PC-3 (cell line): ENCODE data around the gene FAM120B. TPM values are rescaled to one million over a fixed set of nuclear protein-coding genes. Genes with fewer than 3 reads are reported as not detected.

Experiments used
- ATAC-seq: fragments of 200-7000 bp; cut with Tn5 transposase; 2 replicates; pipeline ENCODE4 v1.9.1; 2020; ENCODE audit warnings: mild to moderate bottlenecking, moderate library complexity
- BruUV-seq: library from RNA; stranded (reverse); fragments of 400-500 nt; replicated peaks from 2 replicates; lab custom pipeline; 2021; lab: Mats Ljungman, UMichigan
- CTCF ChIA-PET: fragments of 300-600 bp; sonication (Branson Sonifier 250); formaldehyde crosslinking; loops from one replicate; lab custom pipeline; 2022; ENCODE audit warnings: antibody characterized with exemption; lab: Charles Lee
- POLR2A ChIA-PET: fragments of 300-600 bp; sonication (Branson Sonifier 250); formaldehyde crosslinking; loops from one replicate; lab custom pipeline; 2022; ENCODE audit warnings: antibody characterized with exemption; ENCODE audit not compliant: unreplicated experiment; lab: Charles Lee
- DNase-seq: peaks from one replicate; pipeline ENCODE4 v3.0.0-alpha.2; 2015
- H2AFZ ChIP-seq: fragments of 300-600 bp; sonication (generic); 2 replicates; pipeline ENCODE4 v1.6.0; 2016; ENCODE audit warnings: antibody characterized with exemption, low read length
- H3F3A ChIP-seq: fragments of 300-600 bp; sonication (generic); one replicate; pipeline ENCODE4 v1.6.0; 2017; ENCODE audit warnings: antibody characterized with exemption, low read length, control low read depth, mild to moderate bottlenecking; ENCODE audit not compliant: unreplicated experiment
- H3K27ac ChIP-seq: fragments of 300-600 bp; sonication (generic); 2 replicates; pipeline ENCODE4 v1.5.1; 2016; ENCODE audit warnings: mild to moderate bottlenecking, low read length
- H3K27me3 ChIP-seq: fragments of 300-600 bp; sonication (generic); 2 replicates; pipeline ENCODE4 v1.6.1; 2016; ENCODE audit warnings: low read length, mixed read lengths
- H3K36me3 ChIP-seq: fragments of 300-600 bp; sonication (generic); 2 replicates; pipeline ENCODE4 v1.6.1; 2016; ENCODE audit warnings: low read depth, mixed run types, low read length, mixed read lengths
- H3K4me1 ChIP-seq: fragments of 300-600 bp; sonication (generic); 2 replicates; pipeline ENCODE4 v1.5.1; 2016; ENCODE audit warnings: low read length; ENCODE audit not compliant: insufficient read depth
- H3K4me2 ChIP-seq: fragments of 300-600 bp; sonication (generic); 2 replicates; pipeline ENCODE4 v1.6.0; 2016; ENCODE audit warnings: low read length
- H3K4me3 ChIP-seq: fragments of 300-600 bp; sonication (generic); 2 replicates; pipeline ENCODE4 v1.5.1; 2016; ENCODE audit warnings: mild to moderate bottlenecking, low read length, mixed read lengths
- H3K79me2 ChIP-seq: fragments of 300-600 bp; sonication (generic); 2 replicates; pipeline ENCODE4 v1.6.1; 2017; ENCODE audit warnings: low read length, mixed read lengths
- H3K9ac ChIP-seq: fragments of 300-600 bp; sonication (generic); 2 replicates; pipeline ENCODE4 v1.6.0; 2016; ENCODE audit warnings: mild to moderate bottlenecking, low read length
- H3K9me2 ChIP-seq: fragments of 300-600 bp; sonication (generic); replicated peaks from 2 replicates; pipeline ENCODE4 v1.6.1; 2016; ENCODE audit warnings: mixed run types, low read length, mixed read lengths
- H3K9me3 ChIP-seq: fragments of 300-600 bp; sonication (generic); 2 replicates; pipeline ENCODE4 v1.6.1; 2016; ENCODE audit warnings: low read length, mixed read lengths
- H4K20me1 ChIP-seq: fragments of 300-600 bp; sonication (generic); 2 replicates; pipeline ENCODE4 v1.6.1; 2016; ENCODE audit warnings: low read length, mixed read lengths
- EZH2 ChIP-seq: fragments of 300-600 bp; sonication (generic); IDR thresholded peaks from one replicate; pipeline ENCODE4 v1.6.1; 2017; ENCODE audit warnings: antibody characterized with exemption, mild to moderate bottlenecking, low read length; ENCODE audit not compliant: unreplicated experiment
- EZH2phosphoT487 ChIP-seq: fragments of 300-600 bp; sonication (generic); IDR thresholded peaks from 2 replicates; pipeline ENCODE4 v1.6.1; 2018; ENCODE audit warnings: mild to moderate bottlenecking, antibody characterized with exemption, low read length, borderline replicate concordance
- intact Hi-C: fragments of 100-400 bp; cut with micrococcal nuclease; formaldehyde crosslinking; loops from 2 replicates; pipeline ENCODE4 v1.9.0; 2023
- total RNA-seq: library from RNA; depleted of rRNA; stranded (reverse); fragments of >200 nt; gene quantifications from 2 replicates; pipeline ENCODE4 v1.2.3, GENCODE V29; 2014
- TF ChIP-seq, protein P1 (sequence below): fragments of 300-600 bp; sonication (generic); conservative IDR thresholded peaks from 2 replicates; pipeline ENCODE4 v1.5.1; 2017; ENCODE audit warnings: antibody characterized with exemption, low read depth, mild to moderate bottlenecking, low read length

The FAM120B gene
- total RNA-seq, 1 experiment from 2014 or later: 8.7 TPM

- Histone ChIP-seq H3K9me2 (no peaks in the 10 kb centered on the region), H3K4me1 (peaks cover 7% of the 10 kb centered on the region), H3K79me2 (no peaks in the 10 kb centered on the region), H2AFZ (peak overlapping the region; percentile 61), H3K4me3 (peak overlapping the region; percentile 75), H3F3A (no peaks in the 10 kb centered on the region), H3K9me3 (no peaks in the 10 kb centered on the region), H3K36me3 (no peaks in the 10 kb centered on the region), H3K4me2 (peak overlapping the region; percentile 90), H3K27ac (no peak overlapping the region), H3K27me3 (peaks cover 35% of the 10 kb centered on the region), H4K20me1 (no peaks in the 10 kb centered on the region), H3K9ac (no peak overlapping the region)
- TF ChIP-seq, protein P1, sequence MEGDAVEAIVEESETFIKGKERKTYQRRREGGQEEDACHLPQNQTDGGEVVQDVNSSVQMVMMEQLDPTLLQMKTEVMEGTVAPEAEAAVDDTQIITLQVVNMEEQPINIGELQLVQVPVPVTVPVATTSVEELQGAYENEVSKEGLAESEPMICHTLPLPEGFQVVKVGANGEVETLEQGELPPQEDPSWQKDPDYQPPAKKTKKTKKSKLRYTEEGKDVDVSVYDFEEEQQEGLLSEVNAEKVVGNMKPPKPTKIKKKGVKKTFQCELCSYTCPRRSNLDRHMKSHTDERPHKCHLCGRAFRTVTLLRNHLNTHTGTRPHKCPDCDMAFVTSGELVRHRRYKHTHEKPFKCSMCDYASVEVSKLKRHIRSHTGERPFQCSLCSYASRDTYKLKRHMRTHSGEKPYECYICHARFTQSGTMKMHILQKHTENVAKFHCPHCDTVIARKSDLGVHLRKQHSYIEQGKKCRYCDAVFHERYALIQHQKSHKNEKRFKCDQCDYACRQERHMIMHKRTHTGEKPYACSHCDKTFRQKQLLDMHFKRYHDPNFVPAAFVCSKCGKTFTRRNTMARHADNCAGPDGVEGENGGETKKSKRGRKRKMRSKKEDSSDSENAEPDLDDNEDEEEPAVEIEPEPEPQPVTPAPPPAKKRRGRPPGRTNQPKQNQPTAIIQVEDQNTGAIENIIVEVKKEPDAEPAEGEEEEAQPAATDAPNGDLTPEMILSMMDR: no peak
- CTCF ChIA-PET: no interaction called here
- ATAC-seq (no peak), DNase-seq (no peak)
- POLR2A ChIA-PET: no interaction called here
- no TSS peak for BruUV-seq
- intact Hi-C loops: no loop called here
These were observed 17.7 kb upstream of the FAM120B start for GRCh38 chr6:170288852-170289179.

DNA sequence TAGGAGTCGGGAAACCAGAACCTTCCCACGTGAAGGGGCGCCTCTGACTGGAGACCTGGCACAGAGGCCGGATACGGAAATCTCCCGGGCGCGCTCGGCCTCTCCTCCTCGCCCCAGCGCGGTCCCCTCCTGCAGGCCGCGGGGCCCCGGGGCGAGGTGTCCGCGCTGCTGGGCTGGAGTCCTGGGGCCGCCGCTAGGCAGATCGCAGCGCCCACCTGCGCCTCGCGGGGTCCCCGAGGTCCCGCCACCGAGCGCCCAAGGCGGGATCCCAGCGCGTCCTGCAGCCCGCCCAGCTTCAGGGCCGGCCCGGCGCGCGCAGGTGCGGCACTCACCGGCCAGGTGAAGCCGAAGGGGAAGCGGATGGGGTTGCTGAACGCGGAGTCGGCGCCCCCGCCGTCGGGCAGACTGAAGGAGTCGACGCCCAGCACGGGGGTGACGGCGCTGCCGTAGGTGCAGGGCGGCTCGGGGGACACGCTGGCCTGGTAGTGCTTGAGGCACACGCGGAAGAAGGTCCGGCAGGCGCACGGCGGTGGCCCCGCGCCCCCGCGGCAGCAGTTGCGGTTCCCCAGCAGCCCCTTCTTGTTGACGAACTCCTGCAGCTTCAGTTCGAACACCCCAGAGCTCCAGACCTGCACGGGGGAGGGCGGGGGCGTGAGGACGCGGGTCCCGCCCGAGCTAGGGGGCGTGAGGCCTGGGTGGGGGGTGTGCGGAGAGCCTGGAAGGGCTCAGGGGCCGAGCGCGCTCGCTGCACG is 17.2 kb upstream of the FAM120B start:
- no peak for DNase-seq
- TF ChIP-seq EZH2phosphoT487 (no peak), EZH2 (no peak)
- TF ChIP-seq, protein P1: no peak
- BruUV-seq: no TSS peak
- no peaks in the 10 kb centered on the region for H3K36me3 ChIP-seq
- no peaks in the 10 kb centered on the region for H3K79me2 ChIP-seq
- no peaks in the 10 kb centered on the region for H3F3A ChIP-seq
- no peaks in the 10 kb centered on the region for H3K9me3 ChIP-seq
- no peaks in the 10 kb centered on the region for H3K9me2 ChIP-seq
- intact Hi-C loops: no loop called here
- H3K9ac ChIP-seq: no peak overlapping the region
- peak overlapping the region; percentile 75 for H3K4me3 ChIP-seq
- ATAC-seq: 0 out of 2 replicates have a peak, but pooled peaks have one; percentile 6
- no peaks in the 10 kb centered on the region for H4K20me1 ChIP-seq
- POLR2A ChIA-PET: no interaction called here
- H3K27me3 ChIP-seq: peaks cover 41% of the 10 kb centered on the region
- H2AFZ ChIP-seq: peak overlapping the region; percentile 61
- no peak overlapping the region for H3K27ac ChIP-seq
- H3K4me2 ChIP-seq: peak overlapping the region; percentile 90
- peaks cover 7% of the 10 kb centered on the region for H3K4me1 ChIP-seq
- CTCF ChIA-PET: no interaction called here

GRCh38 chr6:170289951-170290295 is 16.6 kb upstream of the FAM120B start:
- no TSS peak for BruUV-seq
- Histone ChIP-seq H3K36me3 (no peaks in the 10 kb centered on the region), H3K9me3 (no peaks in the 10 kb centered on the region), H2AFZ (peak overlapping the region; percentile 61), H3K27me3 (peaks cover 46% of the 10 kb centered on the region), H3K9me2 (no peaks in the 10 kb centered on the region), H3K4me2 (peak overlapping the region; percentile 90), H4K20me1 (no peaks in the 10 kb centered on the region), H3K27ac (no peak overlapping the region), H3K4me3 (peak overlapping the region; percentile 75), H3K9ac (no peak overlapping the region), H3F3A (no peaks in the 10 kb centered on the region), H3K4me1 (peaks cover 7% of the 10 kb centered on the region), H3K79me2 (no peaks in the 10 kb centered on the region)
- TF ChIP-seq, protein P1: no peak
- TF ChIP-seq EZH2 (no peak), EZH2phosphoT487 (no peak)
- no peak for ATAC-seq
- intact Hi-C loops: loop anchor here (5.0 kb wide), 1 partner anchor 498 kb away; no protein-coding TSS in a partner anchor
- no peak for DNase-seq
- POLR2A ChIA-PET: no interaction called here
- CTCF ChIA-PET: no interaction called here
